Esophagus muscularis mucosa (tissue), 4 donors: Measurements from ENCODE around the gene EID2. TPM values are rescaled to one million over a fixed set of nuclear protein-coding genes. Genes with fewer than 3 reads are reported as not detected.

Experiments used
- DNase-seq: peaks from one replicate; pipeline ENCODE4 v3.0.0-alpha.2; 2017; ENCODE audit errors: extremely low spot score
- H3K27ac ChIP-seq, 4 donors: fragments of 200-600 bp; sonication (generic); replicated peaks in 1 of 4; 1 replicate in 3 of 4; 2 replicates in 1 of 4; pipeline ENCODE4 v1.5.1; 2016 to 2019; ENCODE audit warnings: mild to moderate bottlenecking in 1 of 4
- H3K27me3 ChIP-seq, 4 donors: fragments of 200-600 bp; sonication (generic); one replicate each; pipeline versions ENCODE4 v1.5.1 to v1.6.0; 2016 to 2019
- H3K36me3 ChIP-seq, 4 donors: fragments of 200-600 bp; sonication (generic); one replicate each; pipeline ENCODE4 v1.5.1; 2016 to 2019
- H3K4me1 ChIP-seq, 4 donors: fragments of 200-600 bp; sonication (generic); one replicate each; pipeline ENCODE4 v1.5.1; 2016 to 2019
- H3K4me3 ChIP-seq, 4 donors: fragments of 200-600 bp; sonication (generic); 1 replicate in 2 of 4; 2 replicates in 2 of 4; pipeline ENCODE4 v1.5.1; 2016 to 2019; ENCODE audit warnings: mild to moderate bottlenecking in 4 of 4, moderate library complexity in 1 of 4
- H3K9me3 ChIP-seq, 4 donors: fragments of 200-600 bp; sonication (generic); 1 replicate in 3 of 4; 2 replicates in 1 of 4; pipeline ENCODE4 v1.5.1; 2016 to 2019
- CTCF ChIP-seq, 3 experiments: fragments of 200-600 bp in 2 of 3; fragments of 450-650 bp in 1 of 3; sonication (generic) in 2 of 3; IDR thresholded peaks; one replicate each; pipeline ENCODE4 v1.5.1; 2017 to 2019; ENCODE audit warnings: antibody characterized with exemption in 3 of 3, mild to moderate bottlenecking in 2 of 3, moderate library complexity in 1 of 3
- EP300 ChIP-seq: sonication (generic); formaldehyde crosslinking; IDR thresholded peaks from one replicate; pipeline ENCODE4 v1.6.1; 2017; ENCODE audit warnings: antibody characterized with exemption
- POLR2A ChIP-seq: fragments of 450-650 bp; IDR thresholded peaks from one replicate; pipeline ENCODE4 v1.6.1; 2017; ENCODE audit warnings: antibody characterized with exemption, moderate library complexity, mild to moderate bottlenecking, low read depth
- POLR2AphosphoS5 ChIP-seq, 2 donors: sonication (generic); formaldehyde crosslinking; IDR thresholded peaks; one replicate each; pipeline ENCODE4 v1.6.1; 2017; ENCODE audit warnings: antibody characterized with exemption in 2 of 2
- WGBS: methylation state at CpG from one replicate; pipeline ENCODE4 v1.1.5; 2018; 5-methylcytosine and 5-hydroxymethylcytosine counted together
- intact Hi-C: fragments of 100-400 bp; cut with DNase I; formaldehyde crosslinking; loops from one replicate; pipeline ENCODE4 v1.15.1; 2023
- total RNA-seq, 4 donors: library from RNA; depleted of rRNA; stranded (reverse); fragments of >200 nt; gene quantifications; one replicate each; pipeline versions ENCODE4 v1.1.0 to v1.2.1, GENCODE V29; 2016

EID2 gene
- 10 to 100 TPM; 13.9 to 26.4 (median 18.9) TPM for total RNA-seq

GRCh38 chr19:39539518-39540332, at the start of gene EID2:
Gene EID2, minus strand, starts transcription at chr19:39540161. Its CDS starts 82 bp downstream, at chr19:39540079.
- DNase-seq, result peak; percentile 98
- Histone ChIP-seq H3K9me3 (no peaks in the 10 kb centered on the region), H3K27me3 (peaks cover 0 to 4% (median 0%) of the 10 kb centered on the region in 4 donors), H3K36me3 (no peaks in the 10 kb centered on the region), H3K4me1 (peaks cover 15 to 31% (median 28%) of the 10 kb centered on the region in 4 donors), H3K4me3 (peak within 1 kb of the TSS; percentile 75 to 98 (median 82)), H3K27ac (peak within 1 kb of the TSS; percentile 94 to 98 (median 96))
- WGBS, result 0% methylated on average over 17 of the region's 84 CpGs
- intact Hi-C loops, result loop anchor here (10.0 kb wide), 2 partner anchors 195 to 305 kb away; partner anchors contain the start of genes FBL and SAMD4B
- TF ChIP-seq POLR2A (peak; percentile 73), POLR2AphosphoS5 (IDR thresholded peaks at IDR 0.05) (peak; percentile 98 to 99), EP300 (no peak), CTCF (IDR thresholded peaks at IDR 0.05) (peak; percentile 88 to 96 (median 89))

- no peaks in the 10 kb centered on the region for H3K4me1 ChIP-seq
- H3K27me3 ChIP-seq, result peaks cover 0 to 21% (median 0%) of the 10 kb centered on the region in 4 donors
- no peaks in the 10 kb centered on the region for H3K36me3 ChIP-seq
- H3K4me3 ChIP-seq, result no peak overlapping the region
- intact Hi-C loops, result no loop called here
- DNase-seq, result no peak
- no peaks in the 10 kb centered on the region for H3K9me3 ChIP-seq
- no peak overlapping the region for H3K27ac ChIP-seq
- WGBS, result 48% methylated on average over 2 of the region's 2 CpGs
- TF ChIP-seq POLR2AphosphoS5 (IDR thresholded peaks at IDR 0.05), result no peak
- no peak for TF ChIP-seq CTCF (IDR thresholded peaks at IDR 0.05)
- no peak for TF ChIP-seq POLR2A
- TF ChIP-seq EP300, result no peak
Observed at GRCh38 chr19:39588066-39588465, 48.1 kb upstream of the EID2 start.

GRCh38 chr19:39587496-39587895, 47.5 kb upstream of the EID2 start:
- no peaks in the 10 kb centered on the region for H3K36me3 ChIP-seq
- TF ChIP-seq EP300, result no peak
- H3K27ac ChIP-seq, result no peak overlapping the region
- H3K27me3 ChIP-seq, result peaks cover 0 to 24% (median 0%) of the 10 kb centered on the region in 4 donors
- no peaks in the 10 kb centered on the region for H3K9me3 ChIP-seq
- DNase-seq, result no peak
- H3K4me1 ChIP-seq, result no peaks in the 10 kb centered on the region
- no peak overlapping the region for H3K4me3 ChIP-seq
- WGBS, result 72% methylated on average over 4 of the region's 4 CpGs
- intact Hi-C loops, result no loop called here

GRCh38 chr19:39582891-39583625, 43.1 kb upstream of the EID2 start:
- H3K9me3 ChIP-seq, result peaks cover 0 to 8% (median 2%) of the 10 kb centered on the region in 4 donors
- no peak overlapping the region for H3K4me3 ChIP-seq
- peaks cover 0 to 16% (median 0%) of the 10 kb centered on the region in 4 donors for H3K27me3 ChIP-seq
- intact Hi-C loops, result no loop called here
- no peaks in the 10 kb centered on the region for H3K36me3 ChIP-seq
- TF ChIP-seq POLR2AphosphoS5 (IDR thresholded peaks at IDR 0.05), result no peak
- no peak for TF ChIP-seq EP300
- TF ChIP-seq POLR2A, result no peak
- no peak for TF ChIP-seq CTCF (IDR thresholded peaks at IDR 0.05)
- 62% methylated on average over 8 of the region's 8 CpGs for WGBS
- no peak for DNase-seq
- H3K27ac ChIP-seq, result no peak overlapping the region
- no peaks in the 10 kb centered on the region for H3K4me1 ChIP-seq

- peaks cover 0 to 19% (median 0%) of the 10 kb centered on the region in 4 donors for H3K27me3 ChIP-seq
- TF ChIP-seq POLR2AphosphoS5 (IDR thresholded peaks at IDR 0.05), result no peak
- TF ChIP-seq EP300, result no peak
- TF ChIP-seq POLR2A, result no peak
- TF ChIP-seq CTCF (IDR thresholded peaks at IDR 0.05), result no peak
- no peak overlapping the region for H3K27ac ChIP-seq
- DNase-seq, result no peak
- intact Hi-C loops, result no loop called here
- no peaks in the 10 kb centered on the region for H3K36me3 ChIP-seq
- WGBS, result 53% methylated on average over 4 of the region's 4 CpGs
- no peak overlapping the region for H3K4me3 ChIP-seq
- H3K4me1 ChIP-seq, result no peaks in the 10 kb centered on the region
- H3K9me3 ChIP-seq, result peaks cover 0 to 8% (median 2%) of the 10 kb centered on the region in 4 donors
Observed at GRCh38 chr19:39582442-39582841, 42.5 kb upstream of the EID2 start.
